Esophagus squamous epithelium (tissue), 4 donors: ENCODE measurements around the gene SLC19A1.

Source experiments
- CTCF ChIP-seq, 6 experiments: fragments of 450-650 bp in 4 of 6; fragments of 200-600 bp in 2 of 6; sonication (generic) in 2 of 6; IDR thresholded peaks; one replicate each; pipeline ENCODE4 v1.5.1; 2016 to 2019; ENCODE audit warnings: antibody characterized with exemption in 6 of 6, mild to moderate bottlenecking in 4 of 6, moderate library complexity in 4 of 6
- POLR2A ChIP-seq, 4 donors: fragments of 450-650 bp; IDR thresholded peaks; one replicate each; pipeline ENCODE4 v1.6.1; 2017; ENCODE audit warnings: antibody characterized with exemption in 4 of 4, mild to moderate bottlenecking in 4 of 4, moderate library complexity in 3 of 4

- no peak for TF ChIP-seq CTCF (IDR thresholded peaks at IDR 0.05)
- TF ChIP-seq POLR2A (IDR thresholded peaks at IDR 0.05), result no peak
Observed at GRCh38 chr21:45459171-45460010, 82.8 kb downstream of the SLC19A1 start.
